SK-N-MC (cell line): ENCODE data around the gene CTNNAL1.

Experiments used
- EZH2 ChIP-seq: fragments of 200-600 bp; sonication (generic); IDR thresholded peaks from one replicate; pipeline ENCODE4 v1.6.1; 2017; ENCODE audit warnings: antibody characterized with exemption
- FOXP2 ChIP-seq: optimal IDR thresholded peaks from 2 replicates; pipeline ENCODE3; 2011; ENCODE audit warnings: mild to moderate bottlenecking, moderate library complexity; ENCODE audit not compliant: insufficient read depth; ENCODE audit errors: extremely low read length, control extremely low read depth
- POLR2AphosphoS5 ChIP-seq: IDR thresholded peaks from 2 replicates; pipeline ENCODE4 v1.6.1; 2012; ENCODE audit warnings: mild to moderate bottlenecking, low read depth, low read length, borderline replicate concordance

GRCh38 chr9:108937561-108938305 is 75.6 kb downstream of the CTNNAL1 start:
- TF ChIP-seq EZH2 (no peak), POLR2AphosphoS5 (no peak), FOXP2 (no peak)
